CD14-positive monocyte (primary cell): ENCODE measurements around the gene ENTREP1. TPM values are rescaled to one million over a fixed set of nuclear protein-coding genes. Genes with fewer than 3 reads are reported as not detected.
"Not testable (repeated sequence)": the region's sequence is repeated elsewhere in the genome, so short reads cannot be mapped to it uniquely, and the experiment has no call there.

Experiments
- DNase-seq, 3 donors: peaks; one replicate each; pipeline ENCODE4 v3.0.0-alpha.2; 2011 to 2022
- H2AFZ ChIP-seq: 2 replicates; pipeline ENCODE4 v1.6.0; 2012; ENCODE audit warnings: mild to moderate bottlenecking, low read depth, low read length, inconsistent platforms; ENCODE audit not compliant: insufficient read depth, poor library complexity, severe bottlenecking
- H3K27ac ChIP-seq, 2 donors: 1 replicate in 1 of 2; 2 replicates in 1 of 2; pipeline ENCODE4 v1.5.1; 2012 to 2013; ENCODE audit warnings: low read length in 2 of 2, control low read depth in 1 of 2, inconsistent platforms in 1 of 2, low read depth in 1 of 2, mild to moderate bottlenecking in 1 of 2
- H3K27me3 ChIP-seq, 2 donors: one replicate each; pipeline versions ENCODE4 v1.6.0 to v1.6.1; 2011 to 2013; ENCODE audit warnings: low read length in 2 of 2; ENCODE audit not compliant: control insufficient read depth in 2 of 2, insufficient read depth in 2 of 2
- H3K36me3 ChIP-seq, 2 donors: replicated peaks in 1 of 2; 1 replicate in 1 of 2; 2 replicates in 1 of 2; pipeline versions ENCODE4 v1.5.1 to v1.6.1; 2012 to 2013; ENCODE audit warnings: low read length in 2 of 2, control low read depth in 1 of 2, inconsistent platforms in 1 of 2, mild to moderate bottlenecking in 1 of 2; ENCODE audit not compliant: insufficient read depth in 2 of 2, control insufficient read depth in 1 of 2
- H3K4me1 ChIP-seq, 2 donors: 1 replicate in 1 of 2; 2 replicates in 1 of 2; pipeline versions ENCODE4 v1.5.1 to v1.6.1; 2012 to 2013; ENCODE audit warnings: low read length in 2 of 2, control low read depth in 1 of 2, inconsistent platforms in 1 of 2, mild to moderate bottlenecking in 1 of 2, moderate library complexity in 1 of 2; ENCODE audit not compliant: insufficient read depth in 2 of 2, control insufficient read depth in 1 of 2
- H3K4me2 ChIP-seq: replicated peaks from 2 replicates; pipeline ENCODE3; 2012; ENCODE audit warnings: low read length, moderate library complexity, mild to moderate bottlenecking; ENCODE audit not compliant: poor library complexity, severe bottlenecking; ENCODE audit errors: extremely low read depth
- H3K4me3 ChIP-seq, 3 experiments: fragments of 200-600 bp in 1 of 3; sonication (generic) in 1 of 3; replicated peaks in 1 of 3; 1 replicate in 2 of 3; 2 replicates in 1 of 3; pipeline ENCODE4 v1.5.1; 2011 to 2013; ENCODE audit warnings: low read length in 3 of 3, mild to moderate bottlenecking in 3 of 3, control low read depth in 2 of 3, low read depth in 2 of 3, inconsistent platforms in 1 of 3, moderate library complexity in 1 of 3
- H3K79me2 ChIP-seq: 2 replicates; pipeline ENCODE4 v1.6.0; 2012; ENCODE audit warnings: mild to moderate bottlenecking, control low read depth, inconsistent platforms, low read length, moderate library complexity; ENCODE audit not compliant: insufficient read depth
- H3K9ac ChIP-seq: 2 replicates; pipeline ENCODE4 v1.6.0; 2017; ENCODE audit warnings: low read length, mild to moderate bottlenecking; ENCODE audit not compliant: insufficient read depth, poor library complexity, severe bottlenecking
- H3K9me3 ChIP-seq, 2 donors: replicated peaks in 1 of 2; 1 replicate in 1 of 2; 2 replicates in 1 of 2; pipeline versions ENCODE4 v1.5.1 to v1.6.1; 2012 to 2013; ENCODE audit warnings: low read length in 2 of 2, control low read depth in 1 of 2; ENCODE audit not compliant: control insufficient read depth in 1 of 2, insufficient read depth in 1 of 2
- H4K20me1 ChIP-seq: 2 replicates; pipeline ENCODE4 v1.6.0; 2012; ENCODE audit warnings: mild to moderate bottlenecking, low read length, control low read depth, moderate library complexity; ENCODE audit not compliant: insufficient read depth
- H3K27ac Mint-ChIP-seq, 7 donors: one replicate each; pipeline ENCODE4 v1.8.0; 2020; ENCODE audit warnings: mild to moderate bottlenecking in 7 of 7, mixed read lengths in 7 of 7, moderate library complexity in 6 of 7, inconsistent platforms in 2 of 7
- H3K27me3 Mint-ChIP-seq, 3 donors: one replicate each; pipeline ENCODE4 v1.8.0; 2021 to 2022; ENCODE audit warnings: low read depth in 3 of 3, mild to moderate bottlenecking in 3 of 3, mixed read lengths in 3 of 3, moderate library complexity in 3 of 3, inconsistent platforms in 1 of 3
- H3K36me3 Mint-ChIP-seq, 2 donors: one replicate each; pipeline ENCODE4 v1.8.0; 2020; ENCODE audit warnings: mixed read lengths in 2 of 2, inconsistent platforms in 1 of 2, mild to moderate bottlenecking in 1 of 2
- H3K4me1 Mint-ChIP-seq: one replicate; pipeline ENCODE4 v1.8.0; 2020; ENCODE audit warnings: mild to moderate bottlenecking, mixed read lengths
- H3K4me3 Mint-ChIP-seq, 2 donors: one replicate each; pipeline ENCODE4 v1.8.0; 2020; ENCODE audit warnings: mild to moderate bottlenecking in 2 of 2, mixed read lengths in 2 of 2, moderate library complexity in 1 of 2
- H3K9me3 Mint-ChIP-seq, 7 donors: one replicate each; pipeline ENCODE4 v1.8.0; 2020 to 2022; ENCODE audit warnings: mixed read lengths in 7 of 7, mild to moderate bottlenecking in 6 of 7, moderate library complexity in 6 of 7, inconsistent platforms in 2 of 7
- WGBS: methylation state at CpG from one replicate; pipeline ENCODE4 v1.1.5; 2013; ENCODE audit warnings: missing lambda C conversion rate; ENCODE audit not compliant: insufficient coverage; 5-methylcytosine and 5-hydroxymethylcytosine counted together
- intact Hi-C, 2 donors: fragments of 100-400 bp; cut with micrococcal nuclease; formaldehyde crosslinking; loops; one replicate each; pipeline versions ENCODE4 v1.15.0 to v1.15.1; 2023
- polyA plus RNA-seq, 3 donors: library from polyadenylated mRNA; depleted of rRNA in 1 of 3; unstranded in 2 of 3; stranded (reverse) in 1 of 3; fragments of 300-500 nt in 2 of 3; fragments of >200 nt in 1 of 3; fragmentation: Illumina TruSeq in 2 of 3; gene quantifications; 1 replicate in 2 of 3; 2 replicates in 1 of 3; pipeline ENCODE4 v1.2.3, GENCODE V29; 2012 to 2021
- TF ChIP-seq, protein P1 (sequence below): fragments of 200-600 bp; IDR thresholded peaks from one replicate; pipeline ENCODE4 v1.8.0; 2022; ENCODE audit warnings: antibody characterized with exemption, mild to moderate bottlenecking

Gene ENTREP1
- polyA plus RNA-seq, 3 donors = not detected

DNA sequence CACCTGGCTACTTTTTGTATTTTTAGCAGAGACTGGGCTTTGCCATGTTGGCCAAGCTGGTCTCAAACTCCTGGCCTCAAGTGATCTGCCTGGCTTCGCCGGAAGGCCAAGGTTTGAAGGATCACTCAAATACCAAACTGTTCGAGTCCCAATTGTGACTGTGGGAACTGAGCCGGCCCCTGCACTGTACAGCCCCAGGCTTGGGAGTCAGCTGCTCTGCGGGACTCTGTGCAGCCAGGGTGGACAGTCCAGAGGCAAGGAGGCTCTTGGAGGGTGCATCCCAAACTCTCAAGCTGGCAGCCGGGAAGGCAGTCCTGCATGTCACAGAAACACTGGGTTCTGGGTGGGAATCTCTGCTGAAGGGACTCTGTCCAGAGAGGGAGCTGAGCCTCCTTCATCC, 109.0 kb downstream of the ENTREP1 start:
- H4K20me1 ChIP-seq = no peaks in the 10 kb centered on the region
- no peak overlapping the region for H3K4me2 ChIP-seq
- no peak for DNase-seq
- no peaks in the 10 kb centered on the region for H3K79me2 ChIP-seq
- no peak overlapping the region for H3K4me3 ChIP-seq
- TF ChIP-seq, protein P1, sequence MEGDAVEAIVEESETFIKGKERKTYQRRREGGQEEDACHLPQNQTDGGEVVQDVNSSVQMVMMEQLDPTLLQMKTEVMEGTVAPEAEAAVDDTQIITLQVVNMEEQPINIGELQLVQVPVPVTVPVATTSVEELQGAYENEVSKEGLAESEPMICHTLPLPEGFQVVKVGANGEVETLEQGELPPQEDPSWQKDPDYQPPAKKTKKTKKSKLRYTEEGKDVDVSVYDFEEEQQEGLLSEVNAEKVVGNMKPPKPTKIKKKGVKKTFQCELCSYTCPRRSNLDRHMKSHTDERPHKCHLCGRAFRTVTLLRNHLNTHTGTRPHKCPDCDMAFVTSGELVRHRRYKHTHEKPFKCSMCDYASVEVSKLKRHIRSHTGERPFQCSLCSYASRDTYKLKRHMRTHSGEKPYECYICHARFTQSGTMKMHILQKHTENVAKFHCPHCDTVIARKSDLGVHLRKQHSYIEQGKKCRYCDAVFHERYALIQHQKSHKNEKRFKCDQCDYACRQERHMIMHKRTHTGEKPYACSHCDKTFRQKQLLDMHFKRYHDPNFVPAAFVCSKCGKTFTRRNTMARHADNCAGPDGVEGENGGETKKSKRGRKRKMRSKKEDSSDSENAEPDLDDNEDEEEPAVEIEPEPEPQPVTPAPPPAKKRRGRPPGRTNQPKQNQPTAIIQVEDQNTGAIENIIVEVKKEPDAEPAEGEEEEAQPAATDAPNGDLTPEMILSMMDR = no peak
- Mint-ChIP-seq H3K27ac (no peak overlapping the region), H3K36me3 (no peaks in the 10 kb centered on the region), H3K27me3 (peaks cover 0 to 1% (median 1%) of the 10 kb centered on the region in 3 donors), H3K4me3 (no peak overlapping the region), H3K9me3 (peaks cover 0 to 2% (median 0%) of the 10 kb centered on the region in 7 donors), H3K4me1 (no peaks in the 10 kb centered on the region)
- no peaks in the 10 kb centered on the region for H3K36me3 ChIP-seq
- H3K27me3 ChIP-seq = no peaks in the 10 kb centered on the region
- H3K4me1 ChIP-seq = no peaks in the 10 kb centered on the region
- no peak overlapping the region for H3K27ac ChIP-seq
- no peak overlapping the region for H3K9ac ChIP-seq
- intact Hi-C loops = no loop called here
- no peaks in the 10 kb centered on the region for H3K9me3 ChIP-seq
- no peak overlapping the region for H2AFZ ChIP-seq
- WGBS = 100% methylated on average over 5 of the region's 6 CpGs

DNA sequence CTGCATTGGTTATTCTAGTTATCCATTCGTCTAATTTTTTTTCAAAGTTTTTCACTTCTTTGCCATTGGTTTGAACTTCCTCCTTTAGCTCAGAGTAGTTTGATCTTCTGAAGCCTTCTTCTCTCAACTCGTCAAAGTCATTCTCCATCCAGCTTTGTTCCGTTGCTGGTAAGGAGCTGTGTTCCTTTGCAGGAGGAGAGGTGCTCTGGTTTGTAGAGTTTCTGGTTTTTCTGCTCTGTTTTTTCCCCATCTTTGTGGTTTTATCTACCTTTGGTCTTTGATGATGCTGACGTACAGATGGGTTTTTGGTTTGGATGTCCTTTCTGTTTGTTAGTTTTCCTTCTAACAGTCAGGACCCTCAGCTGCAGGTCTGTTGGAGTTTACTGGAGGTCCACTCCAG, 114.6 kb downstream of the ENTREP1 start:
- DNase-seq, H3K4me1 Mint-ChIP-seq, H3K27me3 Mint-ChIP-seq, H3K4me1 ChIP-seq, H3K9me3 ChIP-seq, H3K36me3 Mint-ChIP-seq, H3K36me3 ChIP-seq, H3K9ac ChIP-seq, H3K9me3 Mint-ChIP-seq, H3K4me3 Mint-ChIP-seq, H3K79me2 ChIP-seq, H4K20me1 ChIP-seq, H3K4me3 ChIP-seq, H3K4me2 ChIP-seq, H3K27ac Mint-ChIP-seq, H3K27me3 ChIP-seq, H3K27ac ChIP-seq, intact Hi-C loops, H2AFZ ChIP-seq: not testable (repeated sequence)
- WGBS = no CpG with 5 or more reads among the region's 4 CpGs

DNA sequence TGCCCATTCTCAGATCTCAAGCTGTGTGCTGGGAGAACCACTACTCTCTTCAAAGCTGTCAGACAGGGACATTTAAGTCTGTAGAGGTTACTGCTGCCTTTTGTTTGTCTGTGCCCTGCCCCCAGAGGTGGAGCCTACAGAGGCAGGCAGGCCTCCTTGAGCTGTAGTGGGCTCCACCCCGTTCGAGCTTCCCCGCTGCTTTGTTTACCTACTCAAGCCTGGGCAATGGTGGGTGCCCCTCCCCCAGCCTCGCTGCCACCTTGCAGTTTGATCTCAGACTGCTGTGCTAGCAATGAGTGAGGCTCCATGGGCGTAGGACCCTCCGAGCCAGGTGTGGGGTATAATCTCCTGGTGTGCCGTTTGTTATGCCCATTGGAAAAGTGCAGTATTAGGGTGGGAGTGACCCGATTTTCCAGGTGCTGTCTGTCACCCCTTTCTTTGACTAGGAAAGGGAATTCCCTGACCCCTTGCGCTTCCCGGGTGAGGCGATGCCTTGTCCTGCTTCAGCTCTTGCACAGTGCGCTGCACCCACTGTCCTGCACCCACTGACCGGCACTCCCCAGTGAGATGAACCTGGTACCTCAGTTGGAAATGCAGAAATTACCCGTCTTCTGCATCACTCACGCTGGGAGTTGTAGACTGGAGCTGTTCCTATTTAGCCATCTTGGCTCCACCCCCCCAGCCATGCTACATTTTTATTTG, 115.4 kb downstream of the ENTREP1 start:
- H3K4me3 Mint-ChIP-seq = not testable (repeated sequence)

More for the DNA sequence above, 115.4 kb downstream of the ENTREP1 start:
- WGBS = 99% methylated on average over 8 of the region's 15 CpGs
- H3K79me2 ChIP-seq, H3K4me2 ChIP-seq, H3K4me3 ChIP-seq, H3K36me3 Mint-ChIP-seq, H4K20me1 ChIP-seq, H3K27ac Mint-ChIP-seq, H3K9ac ChIP-seq, H3K27me3 Mint-ChIP-seq, H2AFZ ChIP-seq, H3K9me3 Mint-ChIP-seq, DNase-seq, H3K27ac ChIP-seq, H3K4me1 ChIP-seq, H3K27me3 ChIP-seq, H3K4me1 Mint-ChIP-seq, H3K9me3 ChIP-seq, H3K36me3 ChIP-seq, intact Hi-C loops: not testable (repeated sequence)
